Parathyroid adenoma (tissue), 2 donors: ENCODE results near the gene CUL5.

Experiments used
- H2AFZ ChIP-seq: fragments of 300-600 bp; sonication (generic); one replicate; pipeline ENCODE4 v1.7.0; 2017; ENCODE audit warnings: antibody characterized with exemption, mild to moderate bottlenecking
- H3K27ac ChIP-seq: fragments of 300-600 bp; sonication (generic); one replicate; pipeline ENCODE4 v1.7.0; 2017
- H3K27me3 ChIP-seq: fragments of 300-600 bp; sonication (generic); one replicate; pipeline ENCODE4 v1.7.0; 2017; ENCODE audit warnings: low read length; ENCODE audit not compliant: control insufficient read depth, insufficient read depth
- H3K36me3 ChIP-seq: fragments of 300-600 bp; sonication (generic); one replicate; pipeline ENCODE4 v1.7.0; 2017; ENCODE audit warnings: low read length; ENCODE audit not compliant: control insufficient read depth, insufficient read depth
- H3K4me1 ChIP-seq: fragments of 300-600 bp; sonication (generic); one replicate; pipeline ENCODE4 v1.7.0; 2017; ENCODE audit warnings: control low read depth
- H3K4me2 ChIP-seq: fragments of 300-600 bp; sonication (generic); one replicate; pipeline ENCODE4 v1.7.0; 2017; ENCODE audit warnings: low read length
- H3K4me3 ChIP-seq: fragments of 300-600 bp; sonication (generic); one replicate; pipeline ENCODE4 v1.7.0; 2017; ENCODE audit warnings: low read depth, low read length
- H3K79me2 ChIP-seq: fragments of 300-600 bp; sonication (generic); one replicate; pipeline ENCODE4 v1.7.0; 2017; ENCODE audit warnings: control low read depth
- H3K9ac ChIP-seq: fragments of 300-600 bp; sonication (generic); one replicate; pipeline ENCODE4 v1.7.0; 2017; ENCODE audit warnings: mild to moderate bottlenecking
- H3K9me3 ChIP-seq: fragments of 300-600 bp; sonication (generic); one replicate; pipeline ENCODE4 v1.7.0; 2017; ENCODE audit warnings: low read length; ENCODE audit not compliant: control insufficient read depth
- CTCF ChIP-seq: fragments of 300-600 bp; sonication (generic); IDR thresholded peaks from one replicate; pipeline ENCODE4 v1.7.0; 2017; ENCODE audit warnings: antibody characterized with exemption, mild to moderate bottlenecking
- donor health status: primary hyperparathyroidism.

Gene CUL5

GRCh38 chr11:108003623-108004022, 5.1 kb upstream of the CUL5 start:
- Histone ChIP-seq H3K27me3 (no peaks in the 10 kb centered on the region), H3K4me2 (no peak overlapping the region), H3K4me1 (no peaks in the 10 kb centered on the region), H3K9me3 (no peaks in the 10 kb centered on the region), H3K9ac (no peak overlapping the region), H3K4me3 (no peak overlapping the region), H2AFZ (no peak overlapping the region), H3K79me2 (no peaks in the 10 kb centered on the region), H3K27ac (no peak overlapping the region), H3K36me3 (no peaks in the 10 kb centered on the region)
- TF ChIP-seq CTCF: no peak

GRCh38 chr11:108007819-108008218, 879 bp upstream of the CUL5 start:
- no peaks in the 10 kb centered on the region for H3K27me3 ChIP-seq
- TF ChIP-seq CTCF: no peak

GRCh38 chr11:108009497-108010370, 1.0 kb downstream of the CUL5 start:
- H3K79me2 ChIP-seq: peaks cover 16% of the 10 kb centered on the region
- H3K4me1 ChIP-seq: peaks cover 2% of the 10 kb centered on the region

More at GRCh38 chr11:108007819-108008218, 879 bp upstream of the CUL5 start:
- Histone ChIP-seq H3K4me2 (no peak overlapping the region), H3K4me1 (no peaks in the 10 kb centered on the region), H3K9ac (no peak overlapping the region), H3K36me3 (no peaks in the 10 kb centered on the region), H3K27ac (no peak overlapping the region), H2AFZ (no peak overlapping the region), H3K9me3 (no peaks in the 10 kb centered on the region), H3K79me2 (peaks cover 11% of the 10 kb centered on the region), H3K4me3 (no peak overlapping the region)

GRCh38 chr11:108012139-108012725, 3.5 kb downstream of the CUL5 start:
- TF ChIP-seq CTCF: no peak
- Histone ChIP-seq H3K9me3 (no peaks in the 10 kb centered on the region), H3K27ac (no peak overlapping the region), H2AFZ (no peak overlapping the region), H3K79me2 (peaks cover 20% of the 10 kb centered on the region), H3K27me3 (no peaks in the 10 kb centered on the region), H3K36me3 (no peaks in the 10 kb centered on the region), H3K4me3 (no peak overlapping the region), H3K9ac (no peak overlapping the region), H3K4me1 (peaks cover 2% of the 10 kb centered on the region), H3K4me2 (no peak overlapping the region)

More at GRCh38 chr11:108009497-108010370, 1.0 kb downstream of the CUL5 start:
- H3K4me3 ChIP-seq: peak overlapping the region; percentile 73
- no peaks in the 10 kb centered on the region for H3K27me3 ChIP-seq
- no peak for TF ChIP-seq CTCF
- H3K9ac ChIP-seq: peak overlapping the region; percentile 92
- peak overlapping the region; percentile 98 for H2AFZ ChIP-seq
- H3K36me3 ChIP-seq: no peaks in the 10 kb centered on the region
- H3K4me2 ChIP-seq: peak overlapping the region; percentile 75
- no peaks in the 10 kb centered on the region for H3K9me3 ChIP-seq
- peak overlapping the region; percentile 96 for H3K27ac ChIP-seq
